SH-SY5Y (cell line): ENCODE results near the gene PDE11A.

Source experiments
- GATA2 ChIP-seq: IDR thresholded peaks from 2 replicates; pipeline ENCODE4 v1.6.1; 2011; ENCODE audit warnings: mild to moderate bottlenecking, low read depth, low read length
- GATA3 ChIP-seq: IDR thresholded peaks from 2 replicates; pipeline ENCODE4 v1.6.1; 2011; ENCODE audit warnings: low read depth, mild to moderate bottlenecking, low read length, moderate library complexity

DNA sequence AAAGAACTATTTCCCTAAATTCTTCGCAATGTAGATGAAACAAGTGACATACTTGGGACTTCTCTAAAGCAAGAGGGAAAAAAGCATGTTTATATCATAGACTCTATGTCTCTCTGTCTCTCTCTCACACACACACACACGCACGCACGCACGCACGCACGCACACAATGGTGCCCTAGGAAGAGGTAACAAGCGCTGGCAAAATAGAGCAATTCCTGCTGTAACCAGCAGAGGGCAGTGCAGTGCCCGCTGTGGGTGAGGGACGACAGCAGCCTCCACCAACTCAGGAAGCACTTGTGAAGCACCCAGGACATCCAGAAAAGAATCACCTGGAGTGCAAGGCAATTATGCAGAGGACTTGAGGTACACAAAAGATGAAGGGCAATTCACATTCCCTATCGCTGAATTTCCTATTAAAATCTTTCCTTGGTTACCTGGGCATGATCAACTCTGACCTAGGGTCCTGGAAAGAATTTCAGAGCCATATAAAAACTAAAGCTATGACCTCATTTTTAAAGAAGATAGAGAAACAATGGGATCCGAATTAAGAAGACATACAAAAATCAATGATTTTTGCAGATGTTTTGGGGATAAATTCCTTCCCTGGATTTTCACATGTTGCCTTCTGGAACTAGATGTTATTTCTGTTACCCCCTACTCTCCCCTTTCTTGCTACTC is 166.4 kb downstream of the PDE11A start:
- no peak for TF ChIP-seq GATA2
- TF ChIP-seq GATA3 = no peak
